Measurements from ENCODE around the gene GPX2. TPM values are rescaled to one million over a fixed set of nuclear protein-coding genes. Genes with fewer than 3 reads are reported as not detected.

Gene GPX2
- total RNA-seq, 1 donor from 2014 or later: 0.69 TPM

DNA sequence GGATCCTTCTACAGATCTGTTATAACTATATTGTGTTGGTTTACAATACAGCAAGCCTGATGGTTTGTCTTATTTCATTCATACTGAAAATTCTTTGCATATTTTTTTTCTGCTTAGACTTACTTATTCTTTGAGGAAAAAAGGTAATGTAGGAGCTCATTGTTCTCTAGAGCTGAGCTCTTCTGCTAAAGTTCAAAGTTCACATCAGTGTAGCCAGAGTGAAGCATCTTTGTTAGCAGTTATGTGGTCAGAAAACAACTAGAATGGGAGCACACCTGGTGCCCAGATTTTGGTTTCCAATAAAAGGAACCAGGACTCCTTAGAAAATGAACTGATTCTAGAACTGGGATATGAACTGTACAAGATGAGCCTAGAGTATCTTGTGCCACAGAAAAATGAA, 10.3 kb downstream of the GPX2 start:
- Histone ChIP-seq H3K4me1 (peaks cover 5% of the 10 kb centered on the region), H3K27ac (no peak overlapping the region), H3K9me3 (no peaks in the 10 kb centered on the region), H3K4me3 (no peak overlapping the region), H3K27me3 (no peaks in the 10 kb centered on the region), H3K36me3 (peaks cover 67% of the 10 kb centered on the region)
- ATAC-seq (no peak), DNase-seq (no peak)
- intact Hi-C loops (cut with DNase I): no loop called here
- no peak for TF ChIP-seq CTCF (IDR thresholded peaks at IDR 0.05)

GRCh38 chr14:64931123-64931522, 11.4 kb downstream of the GPX2 start:
- ATAC-seq (no peak), DNase-seq (no peak)
- Histone ChIP-seq H3K9me3 (no peaks in the 10 kb centered on the region), H3K4me3 (no peak overlapping the region), H3K27me3 (no peaks in the 10 kb centered on the region), H3K36me3 (peaks cover 78% of the 10 kb centered on the region), H3K27ac (no peak overlapping the region), H3K4me1 (peaks cover 5% of the 10 kb centered on the region)
- TF ChIP-seq CTCF (IDR thresholded peaks at IDR 0.05): no peak
- intact Hi-C loops (cut with DNase I): no loop called here

- no peak for ATAC-seq
- intact Hi-C loops (cut with DNase I): no loop called here
- H3K4me1 ChIP-seq: peaks cover 5% of the 10 kb centered on the region
Observed at GRCh38 chr14:64930085-64930843, 12.3 kb downstream of the GPX2 start.

DNA sequence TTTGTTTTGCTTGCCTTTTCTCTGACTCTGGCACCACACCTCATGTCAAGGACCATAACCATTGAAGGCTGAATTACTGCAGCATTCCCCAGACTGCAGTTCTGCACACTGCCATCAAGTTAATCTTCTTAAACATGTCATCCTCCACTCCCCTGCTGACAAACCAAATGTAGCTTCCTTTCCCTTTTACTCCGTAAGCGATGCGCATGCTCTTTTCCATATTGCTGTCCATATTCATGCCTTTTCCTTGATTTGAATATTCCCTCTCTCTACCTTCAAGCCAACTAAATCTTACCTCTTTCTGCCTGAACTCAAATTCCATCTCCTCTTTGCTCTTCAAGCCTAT, 13.6 kb downstream of the GPX2 start:
- Histone ChIP-seq H3K4me1 (peaks cover 5% of the 10 kb centered on the region), H3K27ac (peak overlapping the region; percentile 28), H3K27me3 (no peaks in the 10 kb centered on the region), H3K36me3 (peaks cover 89% of the 10 kb centered on the region), H3K9me3 (no peaks in the 10 kb centered on the region), H3K4me3 (no peak overlapping the region)
- no peak for DNase-seq
- intact Hi-C loops (cut with DNase I): no loop called here
- ATAC-seq: no peak
- TF ChIP-seq CTCF (IDR thresholded peaks at IDR 0.05): no peak

More at GRCh38 chr14:64930085-64930843, 12.3 kb downstream of the GPX2 start:
- DNase-seq: no peak
- Histone ChIP-seq H3K4me3 (no peak overlapping the region), H3K27me3 (no peaks in the 10 kb centered on the region), H3K36me3 (peaks cover 87% of the 10 kb centered on the region), H3K27ac (no peak overlapping the region), H3K9me3 (no peaks in the 10 kb centered on the region)
- no peak for TF ChIP-seq CTCF (IDR thresholded peaks at IDR 0.05)

- DNase-seq: no peak
- Histone ChIP-seq H3K4me3 (no peak overlapping the region), H3K9me3 (no peaks in the 10 kb centered on the region), H3K27me3 (no peaks in the 10 kb centered on the region), H3K4me1 (peaks cover 5% of the 10 kb centered on the region), H3K27ac (peak overlapping the region; percentile 28), H3K36me3 (peaks cover 86% of the 10 kb centered on the region)
- TF ChIP-seq CTCF (IDR thresholded peaks at IDR 0.05): no peak
- no peak for ATAC-seq
- intact Hi-C loops (cut with DNase I): no loop called here
Observed at GRCh38 chr14:64928239-64929013, 14.1 kb downstream of the GPX2 start.

Measured in upper lobe of right lung (tissue), 1 donor.